HCT116 (cell line): ENCODE measurements around the gene ATP1A4.

ENCODE experiments used
- CBX3 ChIP-seq: IDR thresholded peaks from 2 replicates; pipeline ENCODE4 v1.6.1; 2012; ENCODE audit warnings: low read depth
- CTCF ChIP-seq, 3 experiments: fragments of 200-600 bp in 1 of 3; sonication (generic) in 1 of 3; IDR thresholded peaks in 2 of 3; conservative IDR thresholded peaks in 1 of 3; 2 replicates each; pipeline ENCODE4 v1.5.1; 2012 to 2017; ENCODE audit warnings: low read depth in 2 of 3, low read length in 2 of 3, antibody characterized with exemption in 1 of 3, borderline replicate concordance in 1 of 3, control low read depth in 1 of 3, mild to moderate bottlenecking in 1 of 3, mixed read lengths in 1 of 3, mixed run types in 1 of 3, moderate library complexity in 1 of 3; ENCODE audit not compliant: insufficient read depth in 1 of 3
- EGR1 ChIP-seq: IDR thresholded peaks from 2 replicates; pipeline ENCODE4 v1.6.1; 2012; ENCODE audit warnings: low read depth
- POLR2A ChIP-seq: IDR thresholded peaks from 2 replicates; pipeline ENCODE4 v1.7.0; 2011; ENCODE audit warnings: borderline replicate concordance; ENCODE audit not compliant: insufficient read depth, insufficient read length; ENCODE audit errors: extremely low read depth
- POLR2AphosphoS5 ChIP-seq: IDR thresholded peaks from 2 replicates; pipeline ENCODE4 v1.6.1; 2011; ENCODE audit warnings: mild to moderate bottlenecking, low read depth, low read length, moderate library complexity

DNA sequence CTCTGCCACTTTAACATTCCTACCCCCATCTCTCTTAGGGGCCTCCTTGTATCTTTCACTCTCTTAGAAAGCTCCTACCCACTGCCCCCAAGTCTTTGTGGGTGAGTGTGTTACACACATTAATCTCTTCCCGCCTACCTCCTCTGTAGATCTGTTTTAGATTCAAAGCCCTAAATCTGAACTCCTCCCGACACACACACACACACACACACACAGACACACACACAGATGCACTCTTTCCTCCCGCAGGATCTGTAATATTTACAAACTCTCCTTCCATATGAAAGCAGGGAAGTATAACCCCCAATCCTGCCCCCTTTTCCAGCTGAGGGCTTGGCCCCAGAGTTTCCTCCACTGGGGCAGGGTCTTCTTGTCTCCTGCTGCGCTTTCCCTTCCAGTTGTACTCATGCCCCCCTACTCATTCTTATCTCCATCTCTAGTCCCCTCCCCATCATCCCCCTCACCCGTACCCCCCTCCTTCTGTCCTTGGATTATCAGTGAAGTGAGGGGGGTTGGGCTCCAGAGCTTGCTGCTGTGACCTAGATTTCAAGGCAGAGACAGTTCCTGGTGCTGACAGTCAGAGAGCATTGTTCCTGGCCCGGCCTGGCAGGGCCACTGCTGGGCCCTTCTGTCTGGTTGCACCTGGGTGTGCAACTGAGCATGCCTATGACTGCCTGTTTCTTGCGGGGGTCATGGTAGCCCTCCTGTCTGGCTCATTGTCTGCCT, 58.1 kb downstream of the ATP1A4 start:
- TF ChIP-seq CTCF (IDR thresholded peaks at IDR 0.05 in 2 of 3, conservative IDR thresholded peaks at IDR 0.05 in 1 of 3; ENCODE audit: borderline replicate concordance in 1 of 3, insufficient read depth in 1 of 3, low read depth in 2 of 3, low read length in 2 of 3), result no peak
- no peak for TF ChIP-seq EGR1
- TF ChIP-seq POLR2AphosphoS5, result no peak
- TF ChIP-seq CBX3, result no peak
- TF ChIP-seq POLR2A, result no peak
